HL-60 (cell line): Measurements from ENCODE around the gene GALM.

ENCODE experiments used
- DNase-seq, 2 experiments: peaks; one replicate each; pipeline ENCODE4 v3.0.0-alpha.2; 2010 to 2020; ENCODE audit warnings: low read depth in 1 of 2, low spot score in 1 of 2
- H3K27ac ChIP-seq: fragments of 250-450 bp; sonication (Bioruptor Pico); replicated peaks from 2 replicates; pipeline ENCODE4 v1.5.1; 2020; ENCODE audit warnings: mild to moderate bottlenecking, moderate library complexity
- H3K27me3 ChIP-seq: fragments of 250-450 bp; sonication (Bioruptor Pico); 2 replicates; pipeline ENCODE4 v1.5.1; 2021; ENCODE audit warnings: mild to moderate bottlenecking, moderate library complexity; ENCODE audit not compliant: insufficient read depth, poor library complexity, severe bottlenecking
- H3K4me3 ChIP-seq: replicated peaks from 2 replicates; pipeline ENCODE4 v1.5.1; 2011; ENCODE audit warnings: mild to moderate bottlenecking, control low read depth, low read length; ENCODE audit not compliant: insufficient read depth
- GABPA ChIP-seq: IDR thresholded peaks from 2 replicates; pipeline ENCODE4 v1.6.1; 2012; ENCODE audit warnings: low read depth
- POLR2AphosphoS5 ChIP-seq: IDR thresholded peaks from 2 replicates; pipeline ENCODE4 v1.6.1; 2012; ENCODE audit warnings: low read depth
- REST ChIP-seq: IDR thresholded peaks from 2 replicates; pipeline ENCODE4 v1.6.1; 2012; ENCODE audit warnings: low read depth; ENCODE audit not compliant: insufficient replicate concordance
- SPI1 ChIP-seq: IDR thresholded peaks from 2 replicates; pipeline ENCODE4 v1.6.1; 2012; ENCODE audit warnings: low read depth, mild to moderate bottlenecking, borderline replicate concordance
- TF ChIP-seq, protein P1 (sequence below): IDR thresholded peaks from one replicate; pipeline ENCODE4 v1.5.1; 2011; ENCODE audit warnings: low read length, control low read depth, inconsistent platforms; ENCODE audit not compliant: insufficient read depth

The GALM gene

GRCh38 chr2:38650717-38651116 lies 15.2 kb upstream of the GALM start:
- Histone ChIP-seq H3K27ac (no peak overlapping the region), H3K4me3 (no peak overlapping the region), H3K27me3 (no peaks in the 10 kb centered on the region)
- no peak for DNase-seq
- no peak for TF ChIP-seq REST
- TF ChIP-seq, protein P1, sequence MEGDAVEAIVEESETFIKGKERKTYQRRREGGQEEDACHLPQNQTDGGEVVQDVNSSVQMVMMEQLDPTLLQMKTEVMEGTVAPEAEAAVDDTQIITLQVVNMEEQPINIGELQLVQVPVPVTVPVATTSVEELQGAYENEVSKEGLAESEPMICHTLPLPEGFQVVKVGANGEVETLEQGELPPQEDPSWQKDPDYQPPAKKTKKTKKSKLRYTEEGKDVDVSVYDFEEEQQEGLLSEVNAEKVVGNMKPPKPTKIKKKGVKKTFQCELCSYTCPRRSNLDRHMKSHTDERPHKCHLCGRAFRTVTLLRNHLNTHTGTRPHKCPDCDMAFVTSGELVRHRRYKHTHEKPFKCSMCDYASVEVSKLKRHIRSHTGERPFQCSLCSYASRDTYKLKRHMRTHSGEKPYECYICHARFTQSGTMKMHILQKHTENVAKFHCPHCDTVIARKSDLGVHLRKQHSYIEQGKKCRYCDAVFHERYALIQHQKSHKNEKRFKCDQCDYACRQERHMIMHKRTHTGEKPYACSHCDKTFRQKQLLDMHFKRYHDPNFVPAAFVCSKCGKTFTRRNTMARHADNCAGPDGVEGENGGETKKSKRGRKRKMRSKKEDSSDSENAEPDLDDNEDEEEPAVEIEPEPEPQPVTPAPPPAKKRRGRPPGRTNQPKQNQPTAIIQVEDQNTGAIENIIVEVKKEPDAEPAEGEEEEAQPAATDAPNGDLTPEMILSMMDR = no peak

DNA sequence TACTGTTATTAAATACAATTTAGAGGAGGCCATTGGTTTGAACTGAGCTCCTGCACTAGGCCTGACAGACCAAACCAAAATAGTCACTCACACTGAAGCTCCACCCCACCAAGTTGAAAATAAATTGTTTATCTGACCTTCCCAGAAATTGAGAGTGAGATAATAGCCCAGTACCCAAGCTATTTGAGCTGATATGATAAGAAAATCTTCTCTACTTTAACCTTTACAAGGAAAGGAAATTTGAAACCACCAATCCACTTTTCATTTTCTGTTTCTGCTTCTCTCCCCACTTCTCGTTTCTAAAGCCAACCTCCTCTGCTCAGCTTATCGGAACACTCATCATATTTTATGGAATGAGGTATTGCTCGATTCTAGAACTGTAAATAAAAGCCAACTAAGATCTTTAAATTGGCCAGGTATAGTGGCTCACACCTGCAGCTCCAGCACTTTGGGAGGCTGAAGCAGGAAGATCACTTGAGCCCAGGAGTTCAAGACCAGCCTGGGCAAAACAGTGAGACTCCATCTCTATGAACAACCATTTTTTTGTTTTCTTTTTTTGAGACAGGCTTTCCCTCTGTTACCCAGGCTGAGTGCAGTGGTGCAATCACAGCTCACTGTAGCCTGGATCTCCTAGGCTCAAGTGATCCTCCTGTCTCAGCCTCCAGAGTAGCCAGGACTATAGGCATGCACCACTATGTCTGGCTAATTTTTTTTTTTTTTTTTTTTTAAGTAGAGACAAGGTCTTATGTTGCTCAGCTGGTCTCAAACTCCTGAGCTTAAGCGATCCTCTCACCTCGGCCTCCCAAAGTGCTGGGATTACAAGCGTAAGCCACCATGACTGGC lies 13.3 kb upstream of the GALM start:
- peak overlapping the region; percentile 53 for H3K27ac ChIP-seq
- no peak overlapping the region for H3K4me3 ChIP-seq
- peak; percentile 87 for TF ChIP-seq SPI1
- TF ChIP-seq GABPA = no peak
- H3K27me3 ChIP-seq = no peaks in the 10 kb centered on the region
- peak in 1 of 2 experiments; percentile 27 for DNase-seq

DNA sequence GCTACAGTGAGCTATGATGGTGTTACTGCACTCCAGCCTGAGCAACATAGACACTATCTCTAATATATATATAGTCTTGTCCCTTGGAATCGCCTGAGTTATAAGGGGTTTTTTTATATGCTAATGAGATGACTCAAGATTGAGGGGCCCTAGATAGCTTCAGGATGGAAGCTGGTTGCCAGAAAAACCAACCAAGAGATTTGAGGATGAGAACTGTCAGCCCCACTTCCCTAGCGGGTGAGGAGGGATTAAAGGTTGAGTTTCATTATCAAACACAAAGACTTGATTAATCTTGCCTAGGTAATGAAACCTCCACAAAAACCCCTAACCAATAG lies 12.6 kb upstream of the GALM start:
- Histone ChIP-seq H3K4me3 (no peak overlapping the region), H3K27ac (peak overlapping the region; percentile 71), H3K27me3 (no peaks in the 10 kb centered on the region)
- TF ChIP-seq GABPA = no peak
- TF ChIP-seq, protein P1 = no peak
- TF ChIP-seq REST = no peak
- TF ChIP-seq POLR2AphosphoS5 = no peak
- TF ChIP-seq SPI1 = no peak
- no peak for DNase-seq

GRCh38 chr2:38653715-38654527 lies 12.0 kb upstream of the GALM start:
- H3K27ac ChIP-seq = peak overlapping the region; percentile 71
- no peak overlapping the region for H3K4me3 ChIP-seq
- peak in 1 of 2 experiments; percentile 45 for DNase-seq
- TF ChIP-seq, protein P1 = no peak
- TF ChIP-seq REST (no peak), POLR2AphosphoS5 (no peak), GABPA (no peak), SPI1 (no peak)
- H3K27me3 ChIP-seq = no peaks in the 10 kb centered on the region
